Endometrial microvascular endothelial cells (primary cell): ENCODE data around the gene TXLNB. TPM values are rescaled to one million over a fixed set of nuclear protein-coding genes. Genes with fewer than 3 reads are reported as not detected.

ENCODE experiments used
- in situ Hi-C: cut with HindIII; loops from 2 replicates; pipeline ENCODE4 v1.10.0; 2017; ENCODE audit warnings: low sequenced_read_pairs, low pct_unique_long_range_greater_than_20kb; ENCODE audit errors: inconsistent ontology term
- total RNA-seq: library from RNA; depleted of rRNA; stranded (reverse); fragments of >200 nt; gene quantifications from one replicate; pipeline ENCODE4 v1.2.3, GENCODE V29; 2015; ENCODE audit errors: inconsistent ontology term

Gene TXLNB
- total RNA-seq, 1 donor from 2014 or later = 0.74 TPM

- in situ Hi-C loops = no loop called here
Observed at GRCh38 chr6:139282684-139283083, 9.1 kb downstream of the TXLNB start.

DNA sequence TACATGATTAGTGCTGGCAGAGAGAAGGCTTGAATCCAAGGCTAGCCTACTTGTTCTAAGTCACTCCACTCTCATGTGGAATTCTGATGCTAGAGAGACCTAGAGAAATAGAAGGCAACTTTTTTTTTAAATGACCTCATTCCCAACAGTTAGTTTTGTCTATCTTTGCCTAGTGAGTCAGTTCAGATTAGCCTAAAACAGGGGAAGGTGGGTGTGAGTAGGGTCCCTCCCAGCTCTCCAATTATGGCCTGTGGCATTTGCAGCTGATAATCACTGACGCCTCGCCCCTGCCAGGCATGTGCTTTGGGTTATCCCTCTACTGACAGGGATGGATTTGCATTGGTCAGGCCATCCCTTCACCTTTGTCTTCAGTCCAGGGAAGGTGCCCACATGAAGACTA is 13.6 kb downstream of the TXLNB start:
- in situ Hi-C loops = no loop called here

GRCh38 chr6:139277587-139277986 is 14.2 kb downstream of the TXLNB start:
- in situ Hi-C loops = no loop called here

GRCh38 chr6:139277161-139277560 is 14.6 kb downstream of the TXLNB start:
- in situ Hi-C loops = no loop called here

- in situ Hi-C loops = no loop called here
Observed at GRCh38 chr6:139275279-139276055, 16.3 kb downstream of the TXLNB start.

DNA sequence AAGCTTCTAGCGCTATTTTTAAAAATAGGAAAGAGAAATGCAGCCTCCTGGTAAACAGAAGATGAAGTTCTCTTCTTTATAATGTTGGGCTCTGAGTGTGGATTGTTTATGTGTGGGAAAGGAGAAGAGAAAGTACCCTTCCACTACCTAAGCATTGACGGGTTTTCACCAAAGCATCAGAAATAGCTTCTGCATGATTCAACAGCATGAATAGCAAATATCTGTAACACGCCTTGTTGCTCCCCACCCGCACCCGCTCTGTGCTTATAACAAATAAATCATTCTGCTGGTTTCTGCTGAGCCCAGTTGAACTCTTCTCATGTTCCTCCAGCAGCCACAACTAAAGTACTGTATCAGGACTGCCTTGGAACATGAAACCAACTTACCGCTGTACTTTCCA is 20.7 kb downstream of the TXLNB start:
- in situ Hi-C loops = no loop called here

DNA sequence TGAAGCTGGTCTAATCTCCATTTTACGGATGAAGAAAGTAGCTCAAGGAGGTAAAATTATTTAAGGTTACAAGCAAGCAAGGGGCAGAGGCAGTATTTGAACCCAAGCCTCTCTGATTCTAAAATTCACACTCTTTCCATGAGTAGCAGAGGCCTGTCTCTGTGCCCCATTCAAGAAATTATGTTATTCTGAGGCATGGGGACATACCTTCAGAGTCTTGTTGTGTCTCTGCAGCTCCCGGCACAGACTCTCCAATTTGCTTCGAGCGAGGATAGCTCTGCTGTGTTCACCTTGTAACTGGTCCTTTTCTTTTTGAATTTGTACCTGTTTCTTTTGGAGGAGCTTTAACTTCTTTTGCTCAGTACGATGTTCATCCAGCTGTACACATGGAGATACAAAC is 21.5 kb downstream of the TXLNB start:
- in situ Hi-C loops = no loop called here

DNA sequence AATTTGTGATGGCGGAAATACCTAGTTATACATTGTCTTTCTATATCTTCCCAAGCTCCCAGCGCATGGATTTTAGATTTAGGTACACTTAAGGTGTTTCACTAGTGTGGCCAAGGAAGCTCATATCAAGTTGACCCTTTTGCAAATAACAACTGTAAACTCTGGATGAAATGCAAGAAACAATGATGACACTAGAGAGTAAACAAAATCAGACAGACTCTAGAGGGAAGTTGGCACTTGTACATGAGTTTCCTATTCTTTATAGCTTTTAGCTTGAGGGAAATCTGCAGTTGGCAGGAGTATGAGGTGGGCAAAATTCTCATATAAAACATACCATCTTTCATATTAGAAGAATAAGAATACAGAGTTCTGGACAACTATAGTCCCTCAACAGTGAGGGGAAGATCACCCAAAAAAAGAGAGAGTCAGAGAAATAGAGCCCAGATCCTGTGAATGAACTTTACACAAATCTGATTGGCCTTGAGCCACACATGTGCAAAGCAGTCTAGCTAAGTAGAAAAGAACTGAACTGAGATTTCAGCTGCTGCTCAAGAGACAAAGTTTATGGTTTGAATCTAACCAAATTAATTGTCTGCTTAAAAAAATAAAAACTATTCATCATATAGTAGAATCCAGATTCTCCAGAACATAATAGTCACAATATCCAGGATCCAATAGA is 26.1 kb downstream of the TXLNB start:
- in situ Hi-C loops = no loop called here

- in situ Hi-C loops = no loop called here
Observed at GRCh38 chr6:139262519-139263300, 29.1 kb downstream of the TXLNB start.

GRCh38 chr6:139257821-139258398 is 33.9 kb downstream of the TXLNB start:
- in situ Hi-C loops = no loop called here

DNA sequence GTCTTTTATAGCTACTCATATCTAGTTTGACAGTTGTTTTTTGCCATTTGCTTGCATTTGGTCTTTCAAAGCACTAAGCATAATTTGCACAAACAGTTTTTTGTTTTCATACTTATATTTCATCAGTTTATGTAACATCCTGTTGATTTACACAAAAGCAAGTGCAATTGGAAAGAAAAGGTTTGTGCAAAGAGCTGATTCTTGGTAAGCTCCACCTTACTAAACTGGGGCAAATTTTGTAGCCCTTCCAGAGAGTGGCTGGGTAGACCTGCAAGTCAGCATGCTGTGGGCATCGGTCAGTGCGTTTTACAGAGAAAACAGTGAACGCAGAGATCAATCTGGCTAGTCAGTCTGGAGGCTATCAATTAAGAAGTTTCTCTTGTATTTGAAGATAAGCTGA is 34.5 kb downstream of the TXLNB start:
- in situ Hi-C loops = no loop called here

GRCh38 chr6:139256087-139256486 is 35.7 kb downstream of the TXLNB start:
- in situ Hi-C loops = no loop called here

DNA sequence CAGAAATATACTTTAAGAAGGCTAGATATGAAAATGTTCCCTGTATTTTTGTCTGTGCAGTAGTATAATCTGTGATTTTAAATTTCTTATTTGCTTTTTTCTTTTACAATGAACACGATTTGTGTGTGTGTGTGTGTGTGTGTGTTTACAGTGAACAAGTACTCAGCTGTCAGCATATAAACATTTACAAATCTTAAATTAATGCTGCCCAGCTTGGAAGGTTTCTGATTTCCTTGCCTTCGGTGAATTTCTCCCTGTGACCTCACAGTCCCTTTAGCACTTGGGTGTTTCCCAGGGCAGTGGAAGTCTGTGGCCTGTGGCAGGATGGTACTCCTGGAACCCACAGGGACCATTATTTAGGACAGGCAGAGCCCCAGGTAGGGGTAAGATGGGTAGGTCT is 37.6 kb downstream of the TXLNB start:
- in situ Hi-C loops = no loop called here

- in situ Hi-C loops = no loop called here
Observed at GRCh38 chr6:139253656-139254055, 38.1 kb downstream of the TXLNB start.

DNA sequence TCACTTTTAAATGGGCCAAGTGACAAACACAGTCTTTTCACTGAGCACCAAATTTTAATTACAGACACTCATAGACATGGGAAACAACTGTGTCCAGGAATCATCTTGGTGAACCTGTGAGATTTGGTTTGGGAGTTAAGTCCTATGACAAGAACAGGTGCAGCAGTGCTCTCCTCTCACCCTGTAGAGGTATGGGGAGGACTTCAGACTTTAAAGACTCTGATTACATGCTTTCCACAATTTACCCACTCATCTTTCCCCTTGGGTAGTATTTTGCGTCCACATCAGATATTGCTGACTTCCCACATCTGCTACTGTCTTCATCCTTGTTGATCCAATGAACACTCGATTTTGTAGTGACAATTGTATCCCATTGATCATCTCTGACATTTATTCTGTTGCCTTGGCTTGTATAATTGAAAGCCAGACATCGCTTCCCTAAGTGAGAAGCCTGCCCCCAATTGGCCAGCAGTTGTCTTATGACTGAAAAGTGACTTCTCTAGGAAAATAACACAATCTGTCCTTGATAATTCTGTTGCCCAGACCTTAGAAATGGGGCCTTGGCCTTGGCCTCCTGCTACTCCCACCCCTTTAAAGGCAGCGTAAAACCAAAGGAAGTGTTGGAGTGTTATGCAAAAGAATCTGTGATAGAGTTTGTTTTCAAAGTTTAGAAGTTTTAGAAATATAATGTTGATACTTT is 40.0 kb downstream of the TXLNB start:
- in situ Hi-C loops = no loop called here

- in situ Hi-C loops = no loop called here
Observed at GRCh38 chr6:139251045-139251690, 40.6 kb downstream of the TXLNB start.

- in situ Hi-C loops = no loop called here
Observed at GRCh38 chr6:139250296-139251044, 41.3 kb downstream of the TXLNB start.

- in situ Hi-C loops = no loop called here
Observed at GRCh38 chr6:139249395-139249794, 42.4 kb downstream of the TXLNB start.
